Activated CD4-positive, CD25-positive, alpha-beta regulatory T cell treated with anti-CD3 and anti-CD28 coated beads, Interleukin-2, amount 50 U/mL, for 24 hours (primary cell): ENCODE data around the gene SLC8A1.
A peak's percentile ranks its signal among the peaks of the same experiment; 100 is the strongest.

ENCODE experiments used
- ATAC-seq, 2 donors: fragments of 150-1000 bp; cut with Tn5 transposase; one replicate each; pipeline ENCODE4 v1.10.0; 2021; ENCODE audit warnings: mild to moderate bottlenecking in 1 of 2, moderate library complexity in 1 of 2

Gene SLC8A1

GRCh38 chr2:40451918-40452605, at the start of gene SLC8A1:
TSS of gene SLC8A1 (minus strand) at chr2:40452090.
- ATAC-seq, result peak in 1 of 2 donors; percentile 36

DNA sequence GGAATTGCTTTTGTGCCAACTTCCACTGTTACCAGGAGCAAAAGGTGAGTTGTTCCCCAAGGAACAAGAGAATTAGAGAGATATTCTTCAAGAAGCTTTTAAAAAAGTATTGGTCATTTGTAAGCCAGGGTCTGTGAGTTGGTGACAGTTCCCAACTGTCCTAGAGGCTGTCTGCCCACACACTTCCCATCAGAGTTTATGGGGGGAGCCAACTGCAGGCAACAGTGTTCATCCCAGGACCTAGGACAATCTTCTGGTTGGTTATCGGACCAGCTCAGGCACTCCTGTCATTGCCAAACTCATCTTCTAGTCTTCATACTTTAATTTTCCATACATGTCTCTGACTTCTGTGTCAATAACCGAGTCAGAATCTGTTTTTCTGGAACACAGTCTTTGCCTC, 47.5 kb upstream of the SLC8A1 start:
- no peak for ATAC-seq

GRCh38 chr2:40497251-40497859, 45.5 kb upstream of the SLC8A1 start:
- ATAC-seq, result no peak

GRCh38 chr2:40489678-40489960, 37.7 kb upstream of the SLC8A1 start:
- ATAC-seq, result no peak

GRCh38 chr2:40488927-40489677, 37.2 kb upstream of the SLC8A1 start:
- peak; percentile 51 to 66 for ATAC-seq

- ATAC-seq, result no peak
Measured at GRCh38 chr2:40488101-40488601, 36.3 kb upstream of the SLC8A1 start.

DNA sequence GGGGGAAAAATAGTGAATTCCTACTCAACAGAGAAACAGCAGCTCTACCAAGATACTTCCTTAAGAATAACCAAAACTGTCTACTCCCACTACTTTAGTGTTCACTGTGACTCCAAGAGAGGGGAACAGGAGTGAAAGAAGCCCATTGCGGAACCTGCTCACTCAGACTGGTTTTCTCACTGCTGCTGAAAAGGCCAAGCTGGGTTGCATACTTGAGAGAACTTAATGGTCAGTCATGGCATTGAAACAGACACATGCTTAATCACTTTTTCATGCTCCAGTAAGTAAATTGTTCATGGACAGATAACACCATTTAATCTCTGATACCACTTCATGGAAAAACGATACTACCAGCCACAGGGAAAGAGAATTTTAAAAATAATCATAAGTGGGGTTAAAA, 35.7 kb upstream of the SLC8A1 start:
- no peak for ATAC-seq

DNA sequence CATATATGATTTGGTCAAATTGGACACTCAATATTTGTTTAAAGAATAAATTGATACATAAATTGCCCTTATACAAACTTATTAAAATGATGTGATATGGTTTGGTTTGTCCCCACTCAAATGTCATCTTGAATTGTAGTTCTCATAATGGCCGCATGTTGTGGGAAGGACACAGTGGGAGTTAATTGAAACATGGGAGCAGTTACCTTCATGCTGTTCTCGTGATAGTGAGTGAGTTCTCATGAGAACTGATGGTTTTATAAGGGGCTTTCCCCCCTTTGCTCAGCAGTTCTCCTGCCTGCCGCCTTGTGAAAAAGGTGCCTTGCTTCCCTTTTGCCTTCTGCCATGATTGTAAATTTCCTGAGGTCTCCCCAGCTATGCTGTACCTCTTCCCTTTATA, 34.0 kb upstream of the SLC8A1 start:
- ATAC-seq, result no peak

GRCh38 chr2:40485318-40485717, 33.4 kb upstream of the SLC8A1 start:
- ATAC-seq, result no peak

GRCh38 chr2:40483549-40484243, 31.8 kb upstream of the SLC8A1 start:
- no peak for ATAC-seq

DNA sequence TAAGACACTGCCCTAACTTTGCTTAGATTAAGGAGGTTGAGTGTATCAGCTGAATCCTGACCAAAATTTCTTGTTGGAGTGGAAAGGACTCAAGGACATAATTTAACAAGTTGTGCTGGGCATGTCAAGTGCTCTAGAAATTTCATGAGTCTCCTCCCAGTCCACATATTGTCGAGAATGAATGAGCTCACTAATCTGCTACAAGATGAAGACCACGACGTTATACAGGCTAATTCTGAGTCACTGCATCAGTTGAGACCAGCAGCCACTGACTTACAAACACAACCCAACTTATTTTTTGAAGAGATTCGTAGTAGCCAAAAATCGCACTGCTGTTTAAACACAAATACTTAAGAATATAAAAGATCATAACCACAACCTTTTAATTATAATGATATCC, 28.7 kb upstream of the SLC8A1 start:
- no peak for ATAC-seq

DNA sequence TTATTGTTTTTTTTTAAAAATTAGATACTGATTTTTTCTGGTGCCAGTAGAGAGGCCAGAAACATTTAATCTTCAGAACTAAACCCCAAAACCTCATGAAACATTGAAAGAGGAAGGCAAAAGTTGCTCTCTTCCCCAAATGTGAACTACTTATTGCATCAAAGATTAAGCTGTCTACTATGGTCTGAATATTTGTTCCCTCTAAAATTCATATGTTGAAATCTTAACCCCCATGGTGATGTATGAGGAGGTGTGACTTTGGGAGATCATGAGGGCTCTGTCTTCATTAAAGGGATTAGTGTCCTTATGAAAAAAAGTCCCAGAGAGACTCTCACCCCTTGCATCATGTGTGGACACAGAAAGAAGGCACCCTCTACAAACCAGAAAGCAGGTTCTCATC, 28.2 kb upstream of the SLC8A1 start:
- ATAC-seq, result no peak

GRCh38 chr2:40477361-40477760, 25.5 kb upstream of the SLC8A1 start:
- no peak for ATAC-seq

DNA sequence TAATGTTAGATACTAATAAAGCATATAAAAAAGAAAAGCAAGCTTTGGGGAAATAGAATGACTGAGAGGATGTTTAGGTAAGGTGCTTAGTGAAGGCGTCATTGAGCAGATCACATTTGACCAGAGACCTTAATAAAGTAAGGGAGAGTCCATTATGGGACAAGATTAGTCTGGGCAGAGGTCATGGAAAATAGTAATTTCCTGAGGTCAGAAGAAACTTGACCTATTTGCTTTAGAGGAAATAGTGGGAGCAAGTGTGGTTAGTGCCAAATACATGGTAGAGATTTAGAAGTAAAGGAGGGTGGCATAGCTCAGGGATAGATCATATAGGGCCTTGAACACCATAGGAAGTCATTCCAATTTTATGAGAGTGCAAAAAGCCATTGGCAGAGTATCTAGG, 24.5 kb upstream of the SLC8A1 start:
- ATAC-seq, result no peak

GRCh38 chr2:40474306-40474705, 22.4 kb upstream of the SLC8A1 start:
- no peak for ATAC-seq

- ATAC-seq, result no peak
Measured at GRCh38 chr2:40471866-40472265, 20.0 kb upstream of the SLC8A1 start.

- ATAC-seq, result no peak
Measured at GRCh38 chr2:40470822-40471813, 19.2 kb upstream of the SLC8A1 start.

DNA sequence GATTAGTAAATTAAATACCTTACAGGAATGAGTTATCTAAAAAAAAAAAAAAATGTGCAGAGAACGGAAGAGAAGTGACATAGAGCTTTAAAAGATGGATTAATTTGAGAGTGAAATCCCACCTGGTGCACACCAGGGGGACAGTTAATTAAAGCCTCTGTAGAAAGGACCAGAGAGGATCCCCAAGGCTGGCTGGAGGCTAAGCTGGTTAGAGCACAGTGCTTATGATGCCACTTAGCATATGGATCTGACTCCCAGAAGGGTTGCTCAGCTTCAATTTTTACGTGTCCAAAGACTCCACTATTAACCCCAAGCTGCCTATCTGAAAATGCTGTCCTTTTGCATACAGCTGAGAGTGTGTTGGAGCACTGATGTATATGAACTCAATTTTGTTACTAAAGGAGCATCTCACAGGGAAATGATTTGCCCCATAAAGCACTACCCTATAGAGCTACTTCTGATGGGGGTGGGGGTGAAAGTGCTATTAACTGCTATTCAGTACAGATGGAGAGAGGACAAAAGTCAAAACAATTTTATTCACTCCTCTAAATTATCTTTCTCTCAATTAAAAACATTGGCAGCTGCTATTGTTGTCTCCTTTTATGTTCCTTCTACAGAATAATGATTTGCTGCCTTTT, 15.2 kb upstream of the SLC8A1 start:
- no peak for ATAC-seq

- no peak for ATAC-seq
Measured at GRCh38 chr2:40466332-40466906, 14.5 kb upstream of the SLC8A1 start.

- no peak for ATAC-seq
Measured at GRCh38 chr2:40463112-40463511, 11.2 kb upstream of the SLC8A1 start.

- no peak for ATAC-seq
Measured at GRCh38 chr2:40458271-40458794, 6.4 kb upstream of the SLC8A1 start.
